AG08395 (cell line): ENCODE measurements around the gene CHST6.
"Not testable (repeated sequence)": the region's sequence is repeated elsewhere in the genome, so short reads cannot be mapped to it uniquely, and the experiment has no call there.

Source experiments
- DNase-seq: peaks from one replicate; pipeline ENCODE4 v3.0.0; 2012; ENCODE audit warnings: mixed read lengths, low spot score

Gene CHST6

GRCh38 chr16:75502916-75503605 lies 7.8 kb upstream of the CHST6 start:
- DNase-seq, result no peak

DNA sequence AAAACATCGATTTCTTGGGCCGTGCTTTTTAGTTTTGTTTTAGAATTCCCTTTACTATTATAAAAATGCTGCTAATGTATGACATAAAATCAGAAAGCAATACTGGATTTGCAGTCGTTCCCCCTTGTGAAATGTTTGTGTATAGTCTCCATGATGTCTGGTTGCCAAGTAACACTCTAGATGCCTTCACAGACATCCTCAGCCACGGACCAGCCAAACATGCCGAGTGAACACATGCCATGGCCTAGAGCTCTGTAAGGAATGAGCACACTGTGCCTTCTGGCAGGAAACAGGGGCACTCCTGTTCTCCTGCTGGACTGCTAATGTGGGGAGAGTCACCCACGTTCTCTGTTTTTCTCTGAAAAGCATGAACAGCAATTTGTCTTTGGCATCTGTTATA lies 6.6 kb upstream of the CHST6 start:
- peak; percentile 41 for DNase-seq

- no peak for DNase-seq
These were observed 6.1 kb upstream of the CHST6 start for GRCh38 chr16:75501359-75501758.

GRCh38 chr16:75498605-75499322 lies 3.5 kb upstream of the CHST6 start:
- DNase-seq, result not testable (repeated sequence)

DNA sequence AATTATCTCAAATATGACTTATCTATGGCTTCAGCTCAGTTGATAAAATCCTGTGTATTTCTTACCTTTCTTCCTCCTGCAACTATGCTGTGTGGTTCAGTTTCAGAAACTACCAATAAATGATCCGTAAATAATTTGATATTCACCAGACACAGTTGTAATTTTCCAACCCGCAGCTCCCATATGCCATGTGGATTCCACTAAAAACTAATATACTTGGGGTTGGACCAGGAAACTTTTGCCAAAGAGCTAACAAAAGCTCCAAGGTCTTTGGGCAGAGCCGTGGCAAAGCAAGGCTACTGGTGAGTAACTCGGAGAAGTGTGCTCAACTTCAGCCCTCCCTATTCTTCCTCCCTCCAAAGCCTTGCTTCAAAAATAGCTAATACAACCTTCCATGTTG lies 2.3 kb upstream of the CHST6 start:
- no peak for DNase-seq

DNA sequence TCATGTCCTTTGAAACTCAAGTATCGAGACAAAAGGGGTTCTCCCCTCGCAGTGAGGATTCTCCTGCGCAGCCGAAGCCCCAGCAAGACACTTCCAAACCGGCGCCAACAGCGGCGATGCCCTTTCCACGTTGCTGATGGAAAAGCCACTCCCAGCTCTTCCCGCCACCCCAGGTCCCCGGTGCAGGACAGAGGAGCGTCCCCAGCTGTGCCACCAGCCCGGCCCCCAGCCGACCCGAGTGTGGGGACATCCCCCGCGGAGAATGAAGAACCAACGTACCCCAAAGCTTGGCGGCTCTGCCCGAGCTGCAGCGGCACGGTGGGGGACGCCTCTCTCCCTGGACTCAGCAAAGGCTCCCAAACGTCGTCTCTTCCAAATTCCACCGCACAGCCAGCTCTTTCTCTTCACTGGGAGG lies 573 bp downstream of the CHST6 start:
- no peak for DNase-seq

GRCh38 chr16:75494184-75494583 lies 1.1 kb downstream of the CHST6 start:
- DNase-seq, result no peak

GRCh38 chr16:75491876-75492275 lies 3.4 kb downstream of the CHST6 start:
- DNase-seq, result no peak

GRCh38 chr16:75488322-75488721 lies 6.9 kb downstream of the CHST6 start:
- no peak for DNase-seq

DNA sequence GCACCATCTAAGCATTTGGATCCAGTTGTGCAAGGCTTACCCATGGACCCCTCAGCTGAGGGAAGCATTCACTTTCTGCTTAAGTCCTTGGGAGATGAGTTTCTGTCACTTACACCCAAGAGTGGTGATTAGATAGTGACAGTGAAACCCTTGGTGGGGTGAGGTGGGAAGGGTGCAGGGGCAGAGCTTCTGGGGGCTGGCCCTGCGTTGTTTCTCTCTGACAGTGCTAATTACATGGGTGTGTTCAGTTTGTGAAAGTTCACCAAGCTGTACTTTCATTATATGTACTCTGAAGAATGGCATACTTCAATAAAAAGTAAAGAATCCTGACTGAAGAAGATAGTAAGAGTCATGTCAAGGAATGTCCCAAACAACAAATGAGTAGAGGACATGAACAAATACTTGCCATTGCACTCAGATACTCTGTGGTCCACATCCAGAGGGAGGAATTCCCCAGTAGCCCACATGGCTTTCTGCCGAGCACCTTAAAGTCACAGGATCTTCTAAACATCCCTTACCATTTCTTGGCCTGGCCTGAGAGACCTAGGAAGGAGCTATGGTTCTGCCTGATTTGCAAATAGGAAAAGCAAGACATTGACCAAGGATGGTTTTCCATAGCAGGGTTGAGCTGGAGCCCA lies 8.4 kb downstream of the CHST6 start:
- DNase-seq, result no peak

GRCh38 chr16:75486014-75486675 lies 9.1 kb downstream of the CHST6 start:
- DNase-seq, result no peak

DNA sequence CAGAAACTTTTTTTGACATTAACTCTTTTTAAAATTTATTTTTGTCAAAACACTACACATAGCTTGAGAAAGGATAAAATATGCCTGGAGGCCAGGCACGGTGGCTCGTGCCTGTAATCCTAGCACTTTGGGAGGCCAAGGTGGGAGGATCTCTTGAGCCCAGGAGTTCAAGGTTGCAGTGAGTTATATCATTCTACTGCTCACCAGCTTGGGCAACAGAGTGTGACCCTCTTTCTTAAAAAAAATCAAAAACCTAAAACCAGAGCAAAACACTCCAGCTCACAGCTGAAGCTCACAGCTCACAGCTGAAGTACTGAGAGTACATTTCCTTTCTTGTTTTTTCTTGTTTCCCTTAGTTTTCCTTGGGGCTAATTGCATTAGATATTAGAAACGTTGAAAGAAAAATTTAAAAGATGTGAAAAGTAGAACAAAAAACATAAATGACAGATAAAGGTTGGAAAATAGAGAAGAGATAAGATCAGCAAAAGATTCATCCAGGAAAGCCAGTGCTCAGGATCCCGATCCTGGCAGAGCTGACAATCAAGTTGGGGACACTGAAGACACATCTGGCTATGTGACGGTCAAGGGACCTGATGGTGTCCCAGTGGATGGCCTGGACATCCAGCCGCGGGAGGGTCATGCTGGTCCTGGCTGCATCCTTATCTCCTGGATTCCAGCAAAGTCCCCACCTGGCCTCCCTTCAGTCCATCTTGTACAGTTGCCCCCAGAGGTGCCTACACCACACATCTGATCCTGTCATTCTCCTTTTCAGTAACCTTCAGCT lies 9.8 kb downstream of the CHST6 start:
- DNase-seq, result no peak

- DNase-seq, result no peak
These were observed 12.0 kb downstream of the CHST6 start for GRCh38 chr16:75483222-75483621.

GRCh38 chr16:75482434-75483205 lies 12.6 kb downstream of the CHST6 start:
- no peak for DNase-seq

- no peak for DNase-seq
These were observed 13.8 kb downstream of the CHST6 start for GRCh38 chr16:75481475-75481874.

DNA sequence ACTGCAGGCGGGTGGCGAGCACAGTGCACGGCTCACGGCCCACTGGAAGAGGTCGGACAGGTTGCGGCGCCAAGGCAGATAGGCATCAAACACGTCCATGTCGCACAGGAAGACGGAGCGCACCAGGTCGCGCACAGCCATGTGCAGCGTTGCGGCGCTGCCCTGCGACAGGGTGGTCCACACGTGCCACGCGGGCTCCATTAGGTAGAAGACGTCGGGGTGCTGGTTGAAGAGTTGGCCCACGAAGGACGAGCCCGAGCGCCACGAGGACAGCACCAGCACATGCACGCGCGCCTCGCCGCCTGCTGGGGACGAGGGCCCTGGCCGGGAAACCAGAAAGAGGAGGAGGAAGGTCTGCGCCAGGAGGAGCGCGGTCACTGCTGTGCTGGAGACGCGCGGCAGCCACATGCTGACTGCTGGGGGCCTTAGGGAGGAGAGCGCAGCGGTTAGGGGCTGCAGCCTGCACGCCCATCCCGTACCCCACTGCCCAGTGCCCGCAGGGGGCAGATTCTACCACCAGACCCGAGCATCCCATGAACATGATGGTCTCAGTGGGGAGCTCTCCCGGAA lies 15.7 kb downstream of the CHST6 start:
- no peak for DNase-seq

- no peak for DNase-seq
These were observed 16.5 kb downstream of the CHST6 start for GRCh38 chr16:75478480-75479345.

- DNase-seq, result no peak
These were observed 17.4 kb downstream of the CHST6 start for GRCh38 chr16:75477680-75478473.

DNA sequence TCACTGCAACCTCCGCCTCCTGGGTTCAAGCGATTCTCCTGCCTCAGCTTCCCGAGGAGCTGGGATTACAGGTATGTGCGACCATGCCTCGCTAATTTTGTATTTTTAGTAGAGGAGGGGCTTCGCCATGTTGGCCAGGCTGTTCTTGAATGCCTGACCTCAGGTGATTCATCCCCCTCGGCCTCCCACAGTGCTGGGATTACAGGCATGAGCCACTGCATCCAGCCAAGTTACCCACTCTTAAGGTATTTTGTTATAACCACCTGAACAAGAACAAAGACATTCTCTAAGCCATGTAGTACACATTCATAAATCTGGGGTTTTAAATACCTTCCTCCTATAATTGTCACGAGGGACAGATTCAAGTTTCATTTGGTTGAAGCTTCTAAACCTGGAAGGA lies 18.4 kb downstream of the CHST6 start:
- no peak for DNase-seq
